HFF-Myc (cell line): ENCODE data around the gene PEX26.

ENCODE experiments used
- DNase-seq: peaks from one replicate; pipeline ENCODE4 v3.0.0-alpha.2; 2011; ENCODE audit warnings: low read depth; ENCODE audit errors: extremely low read depth
- H3K4me3 ChIP-seq: replicated peaks from 2 replicates; pipeline ENCODE4 v1.5.1; 2011; ENCODE audit warnings: low read depth, mild to moderate bottlenecking, control low read depth, low read length
- TF ChIP-seq, protein P1 (sequence below): IDR thresholded peaks from 2 replicates; pipeline ENCODE4 v1.5.1; 2012; ENCODE audit warnings: mild to moderate bottlenecking, low read depth, low read length, control low read depth; ENCODE audit errors: missing control alignments

Gene PEX26

DNA sequence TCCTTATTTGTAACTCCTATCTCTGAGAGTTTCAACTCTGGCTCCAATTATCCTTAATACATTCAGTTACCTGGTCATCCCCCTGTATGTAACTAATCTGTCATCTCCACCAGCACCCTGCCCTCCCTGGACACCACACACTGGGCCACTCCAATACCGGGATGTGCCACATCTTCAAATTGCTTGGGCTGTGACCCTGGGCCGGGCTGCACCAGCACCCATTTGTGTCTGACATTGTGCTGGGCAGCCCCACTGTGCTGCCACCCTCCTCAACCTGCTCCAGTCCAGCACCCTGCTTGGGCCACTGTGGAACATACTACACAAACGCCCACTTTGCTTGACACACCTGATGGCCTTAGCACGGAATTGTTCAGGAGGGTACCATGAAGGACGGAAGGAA is 70.0 kb downstream of the PEX26 start:
- no peak for DNase-seq
- no peak overlapping the region for H3K4me3 ChIP-seq
- TF ChIP-seq, protein P1, sequence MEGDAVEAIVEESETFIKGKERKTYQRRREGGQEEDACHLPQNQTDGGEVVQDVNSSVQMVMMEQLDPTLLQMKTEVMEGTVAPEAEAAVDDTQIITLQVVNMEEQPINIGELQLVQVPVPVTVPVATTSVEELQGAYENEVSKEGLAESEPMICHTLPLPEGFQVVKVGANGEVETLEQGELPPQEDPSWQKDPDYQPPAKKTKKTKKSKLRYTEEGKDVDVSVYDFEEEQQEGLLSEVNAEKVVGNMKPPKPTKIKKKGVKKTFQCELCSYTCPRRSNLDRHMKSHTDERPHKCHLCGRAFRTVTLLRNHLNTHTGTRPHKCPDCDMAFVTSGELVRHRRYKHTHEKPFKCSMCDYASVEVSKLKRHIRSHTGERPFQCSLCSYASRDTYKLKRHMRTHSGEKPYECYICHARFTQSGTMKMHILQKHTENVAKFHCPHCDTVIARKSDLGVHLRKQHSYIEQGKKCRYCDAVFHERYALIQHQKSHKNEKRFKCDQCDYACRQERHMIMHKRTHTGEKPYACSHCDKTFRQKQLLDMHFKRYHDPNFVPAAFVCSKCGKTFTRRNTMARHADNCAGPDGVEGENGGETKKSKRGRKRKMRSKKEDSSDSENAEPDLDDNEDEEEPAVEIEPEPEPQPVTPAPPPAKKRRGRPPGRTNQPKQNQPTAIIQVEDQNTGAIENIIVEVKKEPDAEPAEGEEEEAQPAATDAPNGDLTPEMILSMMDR, result no peak

DNA sequence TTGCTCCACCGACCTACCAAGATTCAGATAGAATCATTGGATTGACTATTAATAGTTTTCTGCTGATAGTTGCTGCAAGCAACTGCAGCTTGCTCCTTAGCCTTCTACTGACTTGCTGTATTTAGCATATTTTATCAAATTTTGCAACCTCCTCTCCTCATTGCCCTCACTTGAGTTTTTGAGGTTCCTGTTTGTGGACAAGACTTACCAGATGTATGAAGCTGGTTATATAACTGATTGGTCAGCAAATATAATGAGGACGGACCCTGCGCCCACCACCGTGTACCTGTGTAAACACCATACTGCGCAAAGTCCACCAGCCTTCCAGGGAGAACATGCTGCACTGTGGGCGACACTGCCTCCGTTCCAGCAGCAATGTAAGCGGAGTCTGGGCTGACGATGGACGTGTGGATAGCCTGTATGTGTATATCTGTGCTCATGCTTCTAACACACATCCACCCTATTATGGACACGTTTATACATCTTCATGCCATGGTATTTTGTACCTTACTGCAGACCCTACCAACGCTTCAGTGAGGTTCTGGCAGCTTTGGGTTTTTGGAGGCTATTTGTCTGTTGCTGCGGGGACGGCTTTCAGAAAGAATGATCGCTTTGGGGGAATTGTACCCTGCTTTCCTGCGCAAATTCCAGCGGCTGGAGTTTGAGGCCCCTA is 70.6 kb downstream of the PEX26 start:
- H3K4me3 ChIP-seq, result no peak overlapping the region
- no peak for DNase-seq
- TF ChIP-seq, protein P1, result no peak

DNA sequence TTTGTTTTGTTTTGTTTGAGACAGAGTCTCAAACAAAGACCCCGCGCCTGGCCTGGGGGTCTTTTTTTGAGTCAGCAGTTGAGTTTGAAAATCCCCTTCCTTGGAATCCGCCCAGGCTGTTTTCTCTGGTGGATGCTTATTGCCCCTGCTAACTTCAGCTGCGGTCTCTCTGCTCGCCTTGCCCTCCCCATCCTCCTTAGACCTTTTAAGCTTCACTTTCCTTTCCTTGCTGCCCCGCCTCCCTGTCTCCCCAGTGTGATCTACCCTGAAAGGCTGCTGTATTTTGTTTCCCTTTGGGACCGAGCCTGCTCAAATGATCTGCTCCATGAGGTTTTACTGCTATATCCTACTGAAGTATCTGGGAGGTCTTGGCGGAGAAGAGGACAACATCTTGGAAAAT is 74.7 kb downstream of the PEX26 start:
- TF ChIP-seq, protein P1, result no peak
- no peak for DNase-seq

DNA sequence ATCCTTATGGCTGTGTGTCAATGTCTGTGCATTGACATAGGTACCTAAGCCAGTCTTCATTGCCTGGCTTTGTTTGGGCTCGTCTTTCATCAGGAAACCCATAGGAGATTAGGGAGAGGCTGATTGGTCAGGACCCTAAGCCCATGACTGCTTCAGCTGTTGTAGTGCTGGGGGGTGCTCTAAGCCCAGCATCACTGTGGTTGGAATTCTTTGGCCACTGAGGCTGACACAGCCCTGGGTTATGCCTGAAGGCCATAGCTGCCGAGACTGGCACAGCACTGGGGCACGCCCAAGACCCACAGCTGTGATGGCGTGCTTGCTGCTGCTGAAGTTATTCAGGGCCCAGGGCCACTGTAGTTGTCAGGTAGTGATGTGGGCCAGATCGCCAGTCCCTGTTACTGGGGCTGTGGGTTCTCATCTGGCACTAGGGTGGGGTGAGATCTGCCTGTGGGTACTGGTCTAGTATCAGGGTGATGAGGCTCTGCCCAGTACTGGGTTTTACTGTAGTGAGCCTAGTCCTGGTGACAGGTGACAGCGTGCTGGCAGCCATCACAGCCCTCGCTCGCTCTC is 77.1 kb downstream of the PEX26 start:
- no peak for DNase-seq
- H3K4me3 ChIP-seq, result no peak overlapping the region
- TF ChIP-seq, protein P1, result no peak

More for the DNA sequence above, 74.7 kb downstream of the PEX26 start:
- no peak overlapping the region for H3K4me3 ChIP-seq
